Ecto neural progenitor cell (in vitro differentiated cells): Measurements from ENCODE around the gene TTC4.

Experiments
- DNase-seq: peaks from one replicate; pipeline ENCODE4 v3.0.0-alpha.2; 2018; ENCODE audit warnings: low spot score

The TTC4 gene

DNA sequence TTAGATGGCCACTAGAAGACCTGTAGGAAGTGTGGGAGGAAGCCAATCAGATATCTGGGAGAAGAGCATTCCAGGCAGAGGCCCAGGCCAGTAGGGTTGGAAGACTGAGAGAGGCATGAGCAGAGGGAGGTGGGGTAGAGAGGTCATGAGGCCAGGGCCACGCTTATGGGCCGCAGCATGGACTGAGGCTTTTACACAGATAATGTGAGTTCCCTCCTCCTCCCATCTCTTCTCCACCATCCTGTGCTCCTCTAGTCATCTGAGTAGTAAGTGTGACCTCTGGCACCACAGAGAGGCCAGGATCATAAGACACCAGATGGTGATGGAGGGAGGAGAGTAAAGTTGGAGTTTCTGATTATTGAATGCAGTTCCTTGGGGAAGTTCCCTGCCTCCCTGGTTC, 68.4 kb downstream of the TTC4 start:
- DNase-seq = no peak

GRCh38 chr1:54786778-54787177, 71.1 kb downstream of the TTC4 start:
- DNase-seq = no peak

- DNase-seq = no peak
Measured at GRCh38 chr1:54787604-54788003, 71.9 kb downstream of the TTC4 start.

- DNase-seq = no peak
Measured at GRCh38 chr1:54788459-54788858, 72.8 kb downstream of the TTC4 start.

DNA sequence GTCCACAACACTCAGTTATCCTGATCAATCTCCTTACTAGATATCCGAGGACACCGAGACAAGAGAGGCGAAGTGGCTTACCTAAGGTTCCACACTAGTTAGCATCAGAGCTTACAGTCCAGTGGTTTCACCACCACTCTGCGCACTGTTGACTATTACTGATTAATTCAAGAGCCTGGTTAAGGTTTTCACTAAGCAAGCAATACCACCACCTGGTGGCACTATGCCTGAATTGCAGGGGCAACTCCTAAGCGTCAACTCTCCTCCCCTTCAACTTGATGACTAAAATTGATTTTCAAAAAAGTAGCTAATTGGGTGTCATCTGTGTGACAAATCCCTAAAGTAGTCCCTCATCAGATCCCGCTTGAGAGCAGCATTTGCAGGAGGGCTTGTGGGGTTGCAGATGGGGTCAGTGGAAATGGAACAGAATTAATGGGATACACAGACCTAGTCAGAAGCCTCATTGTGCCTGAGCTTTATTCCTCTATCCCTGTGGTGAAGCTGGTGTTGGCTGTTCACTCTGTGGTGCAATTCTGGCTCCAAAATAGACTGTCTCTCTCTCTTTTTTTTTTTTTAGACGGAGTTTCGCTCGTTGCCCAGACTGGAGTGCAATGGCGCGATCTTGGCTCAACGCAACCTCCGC, 76.3 kb downstream of the TTC4 start:
- no peak for DNase-seq
